ENCODE measurements around the gene FNDC3B.

FNDC3B gene

GRCh38 chr3:172047567-172048115 lies 8.3 kb downstream of the FNDC3B start:
- TF ChIP-seq CTCF (IDR thresholded peaks at IDR 0.05; ENCODE audit: low read depth, low read length), result no peak

GRCh38 chr3:172048599-172048998 lies 9.2 kb downstream of the FNDC3B start:
- no peaks in the 10 kb centered on the region; the same call in none of the 2 replicates for H3K36me3 ChIP-seq

More at GRCh38 chr3:172047567-172048115, 8.3 kb downstream of the FNDC3B start:
- no peak for DNase-seq
- no peaks in the 10 kb centered on the region; the same call in 1 of the 2 replicates for H3K4me1 ChIP-seq
- no peak overlapping the region for H3K4me3 ChIP-seq (ENCODE audit: low read depth, low read length)
- H3K27me3 ChIP-seq, result no peaks in the 10 kb centered on the region
- H3K9me3 ChIP-seq, result no peaks in the 10 kb centered on the region; the same call in 1 of the 2 replicates
- no peaks in the 10 kb centered on the region; the same call in none of the 2 replicates for H3K36me3 ChIP-seq

GRCh38 chr3:172051310-172051956 lies 12.1 kb downstream of the FNDC3B start:
- H3K36me3 ChIP-seq, result no peaks in the 10 kb centered on the region; the same call in none of the 2 replicates
- no peak for TF ChIP-seq CTCF (IDR thresholded peaks at IDR 0.05; ENCODE audit: low read depth, low read length)
- H3K27me3 ChIP-seq, result no peaks in the 10 kb centered on the region
- no peak for DNase-seq
- H3K4me1 ChIP-seq, result peaks cover 3% of the 10 kb centered on the region
- H3K4me3 ChIP-seq (ENCODE audit: low read depth, low read length), result no peak overlapping the region
- H3K9me3 ChIP-seq, result no peaks in the 10 kb centered on the region; the same call in 1 of the 2 replicates

More at GRCh38 chr3:172048599-172048998, 9.2 kb downstream of the FNDC3B start:
- Histone ChIP-seq H3K4me3 (ENCODE audit: low read depth, low read length) (no peak overlapping the region), H3K4me1 (no peaks in the 10 kb centered on the region; the same call in 1 of the 2 replicates), H3K27me3 (no peaks in the 10 kb centered on the region), H3K9me3 (no peaks in the 10 kb centered on the region; the same call in 1 of the 2 replicates)
- no peak for DNase-seq
- no peak for TF ChIP-seq CTCF (IDR thresholded peaks at IDR 0.05; ENCODE audit: low read depth, low read length)

- no peaks in the 10 kb centered on the region; the same call in none of the 2 replicates for H3K36me3 ChIP-seq
These were observed 12.6 kb downstream of the FNDC3B start for GRCh38 chr3:172051957-172052354.

GRCh38 chr3:172052405-172052804 lies 13.0 kb downstream of the FNDC3B start:
- H3K4me1 ChIP-seq, result peaks cover 13% of the 10 kb centered on the region
- TF ChIP-seq CTCF (IDR thresholded peaks at IDR 0.05; ENCODE audit: low read depth, low read length), result no peak
- no peaks in the 10 kb centered on the region; the same call in 1 of the 2 replicates for H3K9me3 ChIP-seq
- no peak overlapping the region for H3K4me3 ChIP-seq (ENCODE audit: low read depth, low read length)
- H3K36me3 ChIP-seq, result no peaks in the 10 kb centered on the region; the same call in none of the 2 replicates
- DNase-seq, result no peak
- H3K27me3 ChIP-seq, result no peaks in the 10 kb centered on the region

More at GRCh38 chr3:172051957-172052354, 12.6 kb downstream of the FNDC3B start:
- no peak for DNase-seq
- no peak for TF ChIP-seq CTCF (IDR thresholded peaks at IDR 0.05; ENCODE audit: low read depth, low read length)
- H3K4me1 ChIP-seq, result peaks cover 8% of the 10 kb centered on the region
- H3K27me3 ChIP-seq, result no peaks in the 10 kb centered on the region
- H3K9me3 ChIP-seq, result no peaks in the 10 kb centered on the region; the same call in 1 of the 2 replicates
- H3K4me3 ChIP-seq (ENCODE audit: low read depth, low read length), result no peak overlapping the region

Measured in BE2C (cell line).